Hepatocyte (in vitro differentiated cells): ENCODE measurements around the gene MIEN1. TPM values are rescaled to one million over a fixed set of nuclear protein-coding genes. Genes with fewer than 3 reads are reported as not detected.

Experiments
- DNase-seq: peaks from one replicate; pipeline ENCODE4 v3.0.0-alpha.2; 2016; ENCODE audit warnings: low spot score
- H2AFZ ChIP-seq: fragments of 200-600 bp; sonication (generic); 2 replicates; pipeline ENCODE4 v1.6.0; 2016; ENCODE audit warnings: antibody characterized with exemption, mild to moderate bottlenecking
- H3K27ac ChIP-seq: fragments of 200-600 bp; sonication (generic); 2 replicates; pipeline ENCODE4 v1.5.1; 2016; ENCODE audit warnings: mild to moderate bottlenecking
- H3K27me3 ChIP-seq: fragments of 200-600 bp; sonication (generic); 2 replicates; pipeline ENCODE4 v1.6.1; 2016
- H3K36me3 ChIP-seq: fragments of 200-600 bp; sonication (generic); replicated peaks from 2 replicates; pipeline ENCODE4 v1.5.1; 2016; ENCODE audit warnings: low read depth; ENCODE audit not compliant: insufficient read depth
- H3K4me1 ChIP-seq: fragments of 200-600 bp; sonication (generic); 2 replicates; pipeline ENCODE4 v1.5.1; 2016; ENCODE audit warnings: mild to moderate bottlenecking, moderate library complexity; ENCODE audit not compliant: insufficient read depth
- H3K4me2 ChIP-seq: fragments of 200-600 bp; sonication (generic); 2 replicates; pipeline ENCODE4 v1.6.0; 2016
- H3K4me3 ChIP-seq: fragments of 200-600 bp; sonication (generic); 2 replicates; pipeline ENCODE4 v1.5.1; 2016; ENCODE audit warnings: mild to moderate bottlenecking
- H3K79me2 ChIP-seq: fragments of 200-600 bp; sonication (generic); 2 replicates; pipeline ENCODE4 v1.6.0; 2017; ENCODE audit warnings: mild to moderate bottlenecking
- H3K9me2 ChIP-seq: fragments of 200-600 bp; sonication (generic); replicated peaks from 2 replicates; pipeline ENCODE4 v1.6.0; 2017; ENCODE audit warnings: mild to moderate bottlenecking; ENCODE audit not compliant: insufficient read depth
- H3K9me3 ChIP-seq: fragments of 200-600 bp; sonication (generic); 2 replicates; pipeline ENCODE4 v1.5.1; 2016; ENCODE audit warnings: low read depth, mild to moderate bottlenecking
- H4K20me1 ChIP-seq: fragments of 200-600 bp; sonication (generic); 2 replicates; pipeline ENCODE4 v1.6.0; 2016; ENCODE audit warnings: mild to moderate bottlenecking; ENCODE audit not compliant: insufficient read depth, poor library complexity, severe bottlenecking
- CTCF ChIP-seq: fragments of 200-600 bp; sonication (generic); IDR thresholded peaks from 2 replicates; pipeline ENCODE4 v1.5.1; 2016; ENCODE audit warnings: antibody characterized with exemption, mild to moderate bottlenecking; ENCODE audit not compliant: poor library complexity
- EZH2 ChIP-seq: fragments of 200-600 bp; sonication (generic); IDR thresholded peaks from 2 replicates; pipeline ENCODE4 v1.6.1; 2016; ENCODE audit warnings: antibody characterized with exemption, mild to moderate bottlenecking, borderline replicate concordance
- EZH2phosphoT487 ChIP-seq: fragments of 200-600 bp; sonication (generic); IDR thresholded peaks from one replicate; pipeline ENCODE4 v1.6.1; 2018; ENCODE audit warnings: antibody characterized with exemption, mild to moderate bottlenecking, low read depth, moderate library complexity; ENCODE audit not compliant: unreplicated experiment, severe bottlenecking
- WGBS: methylation state at CpG from one replicate; pipeline ENCODE4 v1.1.6; 2016; ENCODE audit warnings: low lambda C conversion rate; ENCODE audit errors: missing lambda C conversion rate; 5-methylcytosine and 5-hydroxymethylcytosine counted together
- polyA plus RNA-seq: library from polyadenylated mRNA; unstranded; fragments of >200 nt; fragmentation: Nextera tagmentation; extraction: Ambion mirVana; gene quantifications from 2 replicates; pipeline ENCODE4 v1.2.1, GENCODE V29; 2016
- total RNA-seq: library from RNA; depleted of rRNA; stranded (reverse); fragments of >200 nt; gene quantifications from 2 replicates; pipeline ENCODE4 v1.2.3, GENCODE V29; 2014

The MIEN1 gene
- total and polyA plus RNA-seq, 2 experiments from 2014 or later: 37.2 to 129 TPM

- Histone ChIP-seq H2AFZ (no peak overlapping the region), H3K4me3 (no peak overlapping the region), H3K27ac (no peak overlapping the region), H3K9me2 (no peaks in the 10 kb centered on the region), H3K4me1 (peaks cover 7% of the 10 kb centered on the region), H3K27me3 (no peaks in the 10 kb centered on the region), H3K4me2 (no peak overlapping the region), H4K20me1 (peaks cover 5% of the 10 kb centered on the region), H3K79me2 (peaks cover 17% of the 10 kb centered on the region), H3K9me3 (no peaks in the 10 kb centered on the region), H3K36me3 (no peaks in the 10 kb centered on the region)
- WGBS: 96% methylated on average over 22 of the region's 23 CpGs
- DNase-seq: no peak
- TF ChIP-seq EZH2phosphoT487 (no peak), EZH2 (no peak), CTCF (no peak)
These were observed 15.2 kb upstream of the MIEN1 start for GRCh38 chr17:39745335-39746144.

GRCh38 chr17:39744836-39745215 lies 14.5 kb upstream of the MIEN1 start:
- H2AFZ ChIP-seq: no peak overlapping the region
- peaks cover 5% of the 10 kb centered on the region for H4K20me1 ChIP-seq
- no peak overlapping the region for H3K4me2 ChIP-seq
- H3K27me3 ChIP-seq: no peaks in the 10 kb centered on the region
- no peak overlapping the region for H3K27ac ChIP-seq
- H3K79me2 ChIP-seq: peaks cover 23% of the 10 kb centered on the region
- H3K4me1 ChIP-seq: peaks cover 14% of the 10 kb centered on the region
- no peak overlapping the region for H3K4me3 ChIP-seq
- WGBS: 92% methylated on average over 8 of the region's 8 CpGs
- H3K36me3 ChIP-seq: no peaks in the 10 kb centered on the region
- no peak for DNase-seq
- H3K9me3 ChIP-seq: no peaks in the 10 kb centered on the region
- TF ChIP-seq EZH2phosphoT487 (no peak), EZH2 (no peak)
- H3K9me2 ChIP-seq: no peaks in the 10 kb centered on the region

- H3K9me3 ChIP-seq: no peaks in the 10 kb centered on the region
- peaks cover 5% of the 10 kb centered on the region for H4K20me1 ChIP-seq
- DNase-seq: no peak
- peaks cover 19% of the 10 kb centered on the region for H3K4me1 ChIP-seq
- H3K4me3 ChIP-seq: no peak overlapping the region
- WGBS: 94% methylated on average over 16 of the region's 16 CpGs
- H2AFZ ChIP-seq: no peak overlapping the region
- no peaks in the 10 kb centered on the region for H3K36me3 ChIP-seq
- H3K27ac ChIP-seq: no peak overlapping the region
- no peak for TF ChIP-seq CTCF
- TF ChIP-seq EZH2: no peak
- no peak for TF ChIP-seq EZH2phosphoT487
- H3K9me2 ChIP-seq: no peaks in the 10 kb centered on the region
- H3K4me2 ChIP-seq: no peak overlapping the region
- peaks cover 23% of the 10 kb centered on the region for H3K79me2 ChIP-seq
- H3K27me3 ChIP-seq: no peaks in the 10 kb centered on the region
These were observed 13.9 kb upstream of the MIEN1 start for GRCh38 chr17:39744075-39744835.

- DNase-seq: no peak
- H4K20me1 ChIP-seq: peaks cover 5% of the 10 kb centered on the region
- H3K79me2 ChIP-seq: peaks cover 23% of the 10 kb centered on the region
These were observed 12.6 kb upstream of the MIEN1 start for GRCh38 chr17:39742856-39743436.

More at GRCh38 chr17:39742856-39743436, 12.6 kb upstream of the MIEN1 start:
- Histone ChIP-seq H3K9me3 (no peaks in the 10 kb centered on the region), H3K36me3 (no peaks in the 10 kb centered on the region), H2AFZ (no peak overlapping the region), H3K4me2 (no peak overlapping the region), H3K27ac (no peak overlapping the region), H3K9me2 (no peaks in the 10 kb centered on the region), H3K27me3 (no peaks in the 10 kb centered on the region), H3K4me3 (no peak overlapping the region), H3K4me1 (peaks cover 19% of the 10 kb centered on the region)
- TF ChIP-seq CTCF (no peak), EZH2phosphoT487 (no peak), EZH2 (no peak)
- whole genome bisulfite sequencing: 92% methylated on average over 21 of the region's 21 CpGs
